Keratinocyte (primary cell): ENCODE data around the gene AK1. TPM values are rescaled to one million over a fixed set of nuclear protein-coding genes. Genes with fewer than 3 reads are reported as not detected.

Experiments used
- DNase-seq: peaks from one replicate; pipeline ENCODE4 v3.0.0-alpha.2; 2011; ENCODE audit warnings: low read depth, missing footprints, low spot score
- FAIRE-seq: peaks from 2 replicates; lab custom pipeline; 2011; peaks lifted over from hg19 to GRCh38; lab: Jason Lieb, UNC
- H2AFZ ChIP-seq: 2 replicates; pipeline ENCODE4 v1.6.0; 2012; ENCODE audit warnings: low read length, control low read depth, inconsistent platforms; ENCODE audit not compliant: control insufficient read depth
- H3K27ac ChIP-seq: 2 replicates; pipeline ENCODE4 v1.5.1; 2011; ENCODE audit warnings: low read length; ENCODE audit not compliant: control insufficient read depth, insufficient read depth
- H3K27me3 ChIP-seq: 3 replicates; pipeline ENCODE4 v1.6.0; 2011; ENCODE audit warnings: low read length; ENCODE audit not compliant: control insufficient read depth, insufficient read depth; ENCODE audit errors: extremely low read depth
- H3K36me3 ChIP-seq, 2 experiments: 2 replicates in 1 of 2; 3 replicates in 1 of 2; pipeline ENCODE4 v1.5.1; 2011; ENCODE audit warnings: low read length in 2 of 2, mild to moderate bottlenecking in 1 of 2; ENCODE audit not compliant: control insufficient read depth in 2 of 2, insufficient read depth in 2 of 2; ENCODE audit errors: extremely low read depth in 1 of 2
- H3K4me1 ChIP-seq: 3 replicates; pipeline ENCODE4 v1.5.1; 2011; ENCODE audit warnings: low read length; ENCODE audit not compliant: control insufficient read depth, insufficient read depth; ENCODE audit errors: extremely low read depth
- H3K4me2 ChIP-seq: 3 replicates; pipeline ENCODE4 v1.6.0; 2011; ENCODE audit warnings: low read depth, low read length; ENCODE audit not compliant: control insufficient read depth, insufficient read depth; ENCODE audit errors: extremely low read depth
- H3K4me3 ChIP-seq, 3 experiments: fragments of 200-600 bp in 1 of 3; sonication (generic) in 1 of 3; 2 replicates in 2 of 3; 3 replicates in 1 of 3; pipeline ENCODE4 v1.5.1; 2011 to 2016; ENCODE audit warnings: low read length in 3 of 3, mild to moderate bottlenecking in 3 of 3, control low read depth in 2 of 3, inconsistent platforms in 1 of 3, low read depth in 1 of 3, mixed read lengths in 1 of 3, mixed run types in 1 of 3, moderate library complexity in 1 of 3; ENCODE audit not compliant: control insufficient read depth in 2 of 3, insufficient read depth in 2 of 3; ENCODE audit errors: extremely low read depth in 1 of 3
- H3K79me2 ChIP-seq: 2 replicates; pipeline ENCODE4 v1.6.0; 2012; ENCODE audit warnings: low read length; ENCODE audit not compliant: control insufficient read depth, insufficient read depth
- H3K9ac ChIP-seq: 3 replicates; pipeline ENCODE4 v1.6.0; 2011; ENCODE audit warnings: low read length; ENCODE audit not compliant: control insufficient read depth, insufficient read depth; ENCODE audit errors: extremely low read depth
- H3K9me1 ChIP-seq: 3 replicates; pipeline ENCODE4 v1.6.0; 2011; ENCODE audit warnings: low read length; ENCODE audit not compliant: control insufficient read depth, insufficient read depth; ENCODE audit errors: extremely low read depth
- H3K9me3 ChIP-seq: 2 replicates; pipeline ENCODE4 v1.5.1; 2012; ENCODE audit warnings: low read depth, low read length; ENCODE audit not compliant: control insufficient read depth
- H4K20me1 ChIP-seq: 3 replicates; pipeline ENCODE4 v1.6.0; 2011; ENCODE audit warnings: low read length; ENCODE audit not compliant: control insufficient read depth, insufficient read depth; ENCODE audit errors: extremely low read depth
- EZH2 ChIP-seq: IDR thresholded peaks from one replicate; pipeline ENCODE4 v1.6.1; 2012; ENCODE audit warnings: inconsistent platforms, mild to moderate bottlenecking, low read length, moderate library complexity
- dilution Hi-C: fragments of 300-500 bp; cut with MboI; formaldehyde crosslinking; loops from one replicate; pipeline ENCODE4 v1.7.0; 2020; ENCODE audit warnings: low sequenced_read_pairs; ENCODE audit not compliant: extremely low pct_ligation_motif_present
- polyA plus RNA-seq, 5 experiments: library from polyadenylated mRNA; depleted of rRNA in 3 of 5; stranded (reverse) in 3 of 5; stranded (forward) in 1 of 5; unstranded in 1 of 5; fragments of >200 nt; gene quantifications; 1 replicate in 1 of 5; 2 replicates in 3 of 5; 3 replicates in 1 of 5; pipeline versions ENCODE4 v1.2.1 to v1.2.3, GENCODE V29; 2011 to 2012; ENCODE audit warnings: missing spikeins in 2 of 5, low read depth in 1 of 5, low replicate concordance in 1 of 5
- TF ChIP-seq, protein P1 (sequence below), 3 experiments: IDR thresholded peaks in 1 of 3; conservative IDR thresholded peaks in 1 of 3; optimal IDR thresholded peaks in 1 of 3; 2 replicates in 2 of 3; 3 replicates in 1 of 3; pipeline versions ENCODE3 to v1.5.1; 2011; ENCODE audit warnings: low read length in 3 of 3, mild to moderate bottlenecking in 3 of 3, moderate library complexity in 2 of 3, control low read depth in 1 of 3, inconsistent platforms in 1 of 3; ENCODE audit not compliant: insufficient read depth in 2 of 3; ENCODE audit errors: extremely low read depth in 1 of 3

Gene AK1
- polyA plus RNA-seq, 1 donor (not counting 4 experiments of a cell fraction or from before 2014, with no cell fraction given) = 40.2 TPM

DNA sequence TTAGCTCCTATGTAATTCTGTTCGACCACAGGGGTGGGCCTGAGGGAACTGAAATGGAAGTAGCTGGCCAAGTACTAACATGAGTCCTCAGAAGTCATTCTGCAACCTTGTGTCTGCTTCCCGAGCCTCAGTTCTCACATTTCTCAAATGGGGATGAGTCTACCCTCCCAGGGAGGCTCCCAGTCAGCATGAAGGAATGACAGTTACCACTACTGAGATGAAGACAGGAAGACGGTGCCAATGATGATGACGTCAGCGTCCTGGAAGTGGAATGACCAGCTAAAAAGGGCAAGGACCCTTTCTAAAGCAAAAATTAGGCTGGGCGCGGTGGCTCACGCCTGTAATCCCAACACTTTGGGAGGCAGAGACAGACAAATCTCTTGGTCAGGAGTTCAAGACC is 46.3 kb upstream of the AK1 start:
- no peak overlapping the region for H3K4me2 ChIP-seq
- no peaks in the 10 kb centered on the region for H3K36me3 ChIP-seq
- DNase-seq (no peak), FAIRE-seq (peak; percentile 36)
- H3K9me3 ChIP-seq = no peaks in the 10 kb centered on the region
- no peaks in the 10 kb centered on the region for H4K20me1 ChIP-seq
- no peak overlapping the region for H3K9ac ChIP-seq
- dilution Hi-C loops = no loop called here
- no peak overlapping the region for H3K27ac ChIP-seq
- no peaks in the 10 kb centered on the region for H3K9me1 ChIP-seq
- no peaks in the 10 kb centered on the region for H3K27me3 ChIP-seq
- H3K79me2 ChIP-seq = no peaks in the 10 kb centered on the region
- H3K4me1 ChIP-seq = peaks cover 32% of the 10 kb centered on the region
- H3K4me3 ChIP-seq = no peak overlapping the region
- no peak overlapping the region for H2AFZ ChIP-seq
- TF ChIP-seq, protein P1, sequence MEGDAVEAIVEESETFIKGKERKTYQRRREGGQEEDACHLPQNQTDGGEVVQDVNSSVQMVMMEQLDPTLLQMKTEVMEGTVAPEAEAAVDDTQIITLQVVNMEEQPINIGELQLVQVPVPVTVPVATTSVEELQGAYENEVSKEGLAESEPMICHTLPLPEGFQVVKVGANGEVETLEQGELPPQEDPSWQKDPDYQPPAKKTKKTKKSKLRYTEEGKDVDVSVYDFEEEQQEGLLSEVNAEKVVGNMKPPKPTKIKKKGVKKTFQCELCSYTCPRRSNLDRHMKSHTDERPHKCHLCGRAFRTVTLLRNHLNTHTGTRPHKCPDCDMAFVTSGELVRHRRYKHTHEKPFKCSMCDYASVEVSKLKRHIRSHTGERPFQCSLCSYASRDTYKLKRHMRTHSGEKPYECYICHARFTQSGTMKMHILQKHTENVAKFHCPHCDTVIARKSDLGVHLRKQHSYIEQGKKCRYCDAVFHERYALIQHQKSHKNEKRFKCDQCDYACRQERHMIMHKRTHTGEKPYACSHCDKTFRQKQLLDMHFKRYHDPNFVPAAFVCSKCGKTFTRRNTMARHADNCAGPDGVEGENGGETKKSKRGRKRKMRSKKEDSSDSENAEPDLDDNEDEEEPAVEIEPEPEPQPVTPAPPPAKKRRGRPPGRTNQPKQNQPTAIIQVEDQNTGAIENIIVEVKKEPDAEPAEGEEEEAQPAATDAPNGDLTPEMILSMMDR (optimal IDR thresholded peaks at IDR 0.05 in 1 of 3, IDR thresholded peaks at IDR 0.05 in 1 of 3, conservative IDR thresholded peaks at IDR 0.05 in 1 of 3; ENCODE audit: extremely low read depth in 1 of 3, insufficient read depth in 2 of 3, low read length in 3 of 3) = no peak
- TF ChIP-seq EZH2 = no peak

DNA sequence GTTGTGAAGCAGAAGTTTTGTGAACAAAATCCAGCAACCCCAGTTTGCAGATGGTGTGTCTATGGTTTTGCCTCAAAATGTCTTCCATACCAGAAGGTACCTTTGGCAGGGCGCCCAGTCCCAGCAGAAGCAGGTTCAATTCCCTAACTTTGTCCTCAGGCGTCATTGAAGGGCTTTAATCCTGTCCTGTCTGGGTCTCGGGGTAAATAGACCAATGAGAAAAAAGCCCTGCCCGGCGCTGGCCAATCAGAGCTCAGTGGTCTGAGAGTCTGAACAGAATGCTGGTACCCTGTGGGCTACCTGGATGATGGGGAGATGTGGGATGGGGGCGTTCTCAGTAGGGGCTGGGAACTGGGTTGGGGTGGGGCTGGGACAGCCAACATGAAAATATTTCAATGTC is 45.6 kb upstream of the AK1 start:
- Histone ChIP-seq H3K9ac (no peak overlapping the region), H3K36me3 (no peaks in the 10 kb centered on the region), H3K79me2 (no peaks in the 10 kb centered on the region), H3K4me3 (no peak overlapping the region), H3K4me2 (no peak overlapping the region), H4K20me1 (no peaks in the 10 kb centered on the region), H3K4me1 (peaks cover 36% of the 10 kb centered on the region), H3K9me1 (no peaks in the 10 kb centered on the region), H3K27ac (no peak overlapping the region), H3K9me3 (no peaks in the 10 kb centered on the region), H3K27me3 (no peaks in the 10 kb centered on the region), H2AFZ (no peak overlapping the region)
- FAIRE-seq = no peak
- dilution Hi-C loops = no loop called here
- no peak for DNase-seq
- TF ChIP-seq, protein P1 (optimal IDR thresholded peaks at IDR 0.05 in 1 of 3, IDR thresholded peaks at IDR 0.05 in 1 of 3, conservative IDR thresholded peaks at IDR 0.05 in 1 of 3; ENCODE audit: extremely low read depth in 1 of 3, insufficient read depth in 2 of 3, low read length in 3 of 3) = no peak
- TF ChIP-seq EZH2 = no peak
